Thymus (tissue), 11 donors: ENCODE measurements around the gene SFTPA1. TPM values are rescaled to one million over a fixed set of nuclear protein-coding genes. Genes with fewer than 3 reads are reported as not detected.
"Not testable (repeated sequence)": the region's sequence is repeated elsewhere in the genome, so short reads cannot be mapped to it uniquely, and the experiment has no call there.

Experiments used
- DNase-seq, 9 donors: peaks; one replicate each; pipeline ENCODE4 v3.0.0-alpha.2; 2013; ENCODE audit warnings: low spot score in 9 of 9, low read depth in 6 of 9, missing footprints in 1 of 9
- H3K27ac ChIP-seq, 2 donors: one replicate each; pipeline ENCODE4 v1.5.1; 2013; ENCODE audit warnings: control low read depth in 1 of 2, low read depth in 1 of 2, low read length in 1 of 2, mild to moderate bottlenecking in 1 of 2, moderate library complexity in 1 of 2
- H3K27me3 ChIP-seq, 2 donors: one replicate each; pipeline ENCODE4 v1.5.1; 2013; ENCODE audit warnings: low read length in 1 of 2; ENCODE audit not compliant: control insufficient read depth in 2 of 2, insufficient read depth in 1 of 2
- H3K36me3 ChIP-seq, 2 donors: one replicate each; pipeline ENCODE4 v1.5.1; 2013; ENCODE audit warnings: low read length in 1 of 2, mild to moderate bottlenecking in 1 of 2, moderate library complexity in 1 of 2; ENCODE audit not compliant: control insufficient read depth in 2 of 2, insufficient read depth in 2 of 2
- H3K4me1 ChIP-seq, 2 donors: one replicate each; pipeline ENCODE4 v1.5.1; 2013; ENCODE audit warnings: low read length in 2 of 2; ENCODE audit not compliant: control insufficient read depth in 2 of 2, insufficient read depth in 2 of 2
- H3K4me3 ChIP-seq, 2 donors: one replicate each; pipeline ENCODE4 v1.5.1; 2013; ENCODE audit warnings: low read length in 2 of 2, control low read depth in 1 of 2, mild to moderate bottlenecking in 1 of 2
- H3K9me3 ChIP-seq, 2 donors: one replicate each; pipeline ENCODE4 v1.5.1; 2013; ENCODE audit warnings: low read length in 1 of 2, mild to moderate bottlenecking in 1 of 2; ENCODE audit not compliant: control insufficient read depth in 2 of 2, insufficient read depth in 1 of 2
- WGBS: extraction: QIAGEN DNeasy Blood & Tissue Kit; methylation state at CpG from one replicate; pipeline ENCODE4 v1.1.7; 2013; 5-methylcytosine and 5-hydroxymethylcytosine counted together
- polyA plus RNA-seq: library from polyadenylated mRNA; stranded (reverse); fragments of 200-250 nt; gene quantifications from one replicate; pipeline ENCODE4 v1.2.3, GENCODE V29; 2013
- total RNA-seq: library from RNA; stranded (reverse); fragments of 120-200 nt; gene quantifications from one replicate; pipeline ENCODE4 v1.2.4, GENCODE V29; 2013
- donor health status: healthy.

The SFTPA1 gene
- total and polyA plus RNA-seq, 2 donors = 1.4 to 6.4 TPM

DNA sequence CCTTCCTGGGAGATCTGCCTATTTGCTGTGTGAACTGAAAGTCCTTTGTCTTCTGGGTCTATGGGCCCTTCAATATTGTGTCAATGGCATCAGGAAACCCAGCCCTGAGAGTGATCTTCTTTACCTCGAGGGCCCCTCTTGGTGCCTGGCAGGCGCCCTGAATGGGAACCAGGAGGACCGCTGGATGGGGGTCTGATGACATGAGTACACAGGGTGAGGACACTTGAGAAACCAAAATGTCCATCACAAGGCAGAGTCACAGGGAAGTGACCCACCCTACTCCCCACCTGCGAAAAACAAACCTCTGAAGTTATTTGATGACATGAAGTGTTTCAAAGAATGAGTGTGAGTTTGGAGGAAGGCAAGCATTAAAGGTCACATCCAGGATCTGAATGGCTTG is 17.3 kb downstream of the SFTPA1 start:
- Histone ChIP-seq H3K36me3 (no peaks in the 10 kb centered on the region), H3K27me3 (no peaks in the 10 kb centered on the region), H3K9me3 (no peaks in the 10 kb centered on the region), H3K4me1 (no peaks in the 10 kb centered on the region), H3K27ac (no peak overlapping the region), H3K4me3 (no peak overlapping the region)
- DNase-seq = no peak
- 96% methylated on average over 4 of the region's 4 CpGs for WGBS

DNA sequence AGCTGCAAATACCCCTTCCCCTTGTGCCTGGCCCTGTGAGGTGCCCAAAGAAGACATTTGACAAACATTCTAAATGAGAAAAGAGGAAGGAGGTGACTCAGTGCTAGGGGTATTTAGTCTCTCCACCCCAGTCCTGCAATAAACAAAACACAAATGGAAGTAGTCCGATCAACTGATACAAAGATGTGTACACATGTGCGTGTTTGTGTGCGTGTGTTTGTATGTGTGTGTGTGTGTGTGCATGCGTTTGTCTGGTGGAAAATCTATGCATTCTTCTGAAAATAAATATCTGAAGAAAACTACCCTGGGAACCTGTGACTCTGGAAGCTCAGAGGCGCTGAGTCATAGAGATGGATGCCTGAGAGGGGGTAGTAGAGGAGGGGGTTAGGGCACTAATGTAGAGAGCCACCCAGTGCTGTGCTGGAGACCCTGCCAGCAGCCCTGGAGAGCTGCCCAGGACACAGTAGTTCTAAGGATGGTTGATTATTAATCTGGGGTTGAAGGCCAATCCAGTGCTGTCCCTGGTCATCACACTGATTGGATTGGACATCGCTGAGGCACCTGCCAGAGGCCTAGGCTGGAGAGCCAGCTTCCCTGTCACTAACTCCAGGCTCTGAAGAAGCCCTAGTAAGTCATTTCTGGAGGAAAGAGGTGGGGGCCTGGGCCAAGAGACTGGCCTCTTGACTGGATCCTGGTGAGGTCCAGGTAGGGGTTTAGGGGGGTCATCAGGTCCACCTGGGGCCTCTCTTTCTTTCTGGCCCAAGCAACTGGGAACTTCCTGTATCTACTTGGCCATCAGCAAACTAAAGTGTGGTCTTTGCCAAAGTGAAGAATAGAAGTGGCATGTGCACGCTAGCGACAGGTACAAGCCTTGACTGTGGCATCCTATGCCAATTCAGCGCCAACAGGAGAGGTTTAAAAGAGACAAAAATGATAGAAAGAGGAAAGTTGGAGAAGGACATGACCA is 18.5 kb downstream of the SFTPA1 start:
- Histone ChIP-seq H3K27ac (no peak overlapping the region), H3K4me3 (no peak overlapping the region), H3K9me3 (no peaks in the 10 kb centered on the region), H3K27me3 (no peaks in the 10 kb centered on the region), H3K36me3 (no peaks in the 10 kb centered on the region), H3K4me1 (no peaks in the 10 kb centered on the region)
- 97% methylated on average over 9 of the region's 9 CpGs for WGBS
- no peak for DNase-seq

DNA sequence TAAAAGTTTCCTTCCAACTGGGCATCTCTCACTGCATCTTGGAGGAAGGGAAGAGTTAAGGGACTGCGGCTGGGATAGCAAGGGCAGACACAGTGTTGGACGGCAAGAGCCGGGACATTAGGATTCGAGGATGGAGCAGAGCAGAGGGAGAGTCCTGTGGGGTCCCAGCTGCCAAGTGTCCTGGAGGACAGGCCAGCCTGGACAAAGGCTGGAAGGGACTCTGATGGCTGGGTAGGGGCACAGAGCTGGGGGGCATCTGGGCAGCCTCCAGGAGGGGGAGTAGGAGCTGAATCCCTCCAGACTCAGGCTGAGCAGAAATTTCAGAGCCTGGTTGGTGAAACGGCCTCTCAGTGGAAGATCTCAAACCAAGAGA is 19.2 kb downstream of the SFTPA1 start:
- H3K4me1 ChIP-seq = no peaks in the 10 kb centered on the region
- H3K27me3 ChIP-seq = no peaks in the 10 kb centered on the region
- no peaks in the 10 kb centered on the region for H3K9me3 ChIP-seq
- no peaks in the 10 kb centered on the region for H3K36me3 ChIP-seq
- H3K4me3 ChIP-seq = no peak overlapping the region
- no peak overlapping the region for H3K27ac ChIP-seq
- 96% methylated on average over 5 of the region's 5 CpGs for WGBS
- DNase-seq = no peak

DNA sequence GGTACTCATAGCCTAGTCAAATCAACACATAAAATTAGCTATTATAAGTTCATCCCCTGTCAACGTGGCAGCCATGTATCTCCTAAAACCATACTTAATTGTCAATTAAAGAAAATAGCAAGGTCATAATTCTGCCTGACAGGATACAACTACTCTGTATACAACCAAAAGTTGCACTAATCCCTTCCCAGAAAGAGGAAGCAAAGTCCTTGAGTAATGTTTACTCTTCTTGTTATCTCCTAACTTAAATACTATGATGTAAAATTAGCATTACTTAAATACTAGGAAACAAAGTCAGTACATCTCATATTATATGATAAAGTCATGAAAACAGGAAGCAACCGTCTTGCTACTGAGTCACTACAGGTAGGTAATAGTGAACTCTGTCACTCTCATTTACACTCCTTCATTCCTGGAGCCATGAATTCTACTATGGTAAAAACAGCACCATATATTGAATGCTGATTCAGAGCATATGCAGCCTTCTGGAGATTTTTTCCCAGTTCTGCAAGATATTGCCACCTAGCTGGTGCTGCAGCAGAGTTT is 26.0 kb downstream of the SFTPA1 start:
- 93% methylated on average over 2 of the region's 2 CpGs for WGBS
- not testable (repeated sequence) for H3K9me3 ChIP-seq, H3K4me1 ChIP-seq, H3K27ac ChIP-seq, H3K4me3 ChIP-seq, H3K27me3 ChIP-seq, DNase-seq, H3K36me3 ChIP-seq

DNA sequence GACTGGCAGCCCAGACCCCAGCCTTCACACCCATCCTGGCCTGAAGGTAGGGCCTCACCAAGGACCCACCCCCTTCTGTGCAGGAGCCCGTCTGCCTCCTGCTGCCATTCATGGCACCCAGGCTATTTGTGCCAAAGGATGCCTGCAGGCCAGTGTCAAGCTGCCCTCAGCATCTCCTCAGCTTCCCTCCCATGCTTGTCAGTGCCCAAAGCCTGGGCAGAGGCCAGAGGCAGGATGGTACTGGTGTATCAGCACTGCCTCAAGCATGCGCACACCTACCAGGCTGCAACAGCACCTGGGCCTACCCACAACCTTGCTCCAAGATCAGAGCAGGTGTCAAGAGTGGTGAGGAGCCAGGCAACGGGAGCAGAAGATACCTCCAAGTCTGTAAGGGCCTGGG is 27.6 kb downstream of the SFTPA1 start:
- DNase-seq = no peak
- H3K36me3 ChIP-seq = no peaks in the 10 kb centered on the region
- no peaks in the 10 kb centered on the region for H3K27me3 ChIP-seq
- H3K9me3 ChIP-seq = no peaks in the 10 kb centered on the region
- no peak overlapping the region for H3K27ac ChIP-seq
- no peaks in the 10 kb centered on the region for H3K4me1 ChIP-seq
- H3K4me3 ChIP-seq = no peak overlapping the region
- 96% methylated on average over 3 of the region's 3 CpGs for WGBS

DNA sequence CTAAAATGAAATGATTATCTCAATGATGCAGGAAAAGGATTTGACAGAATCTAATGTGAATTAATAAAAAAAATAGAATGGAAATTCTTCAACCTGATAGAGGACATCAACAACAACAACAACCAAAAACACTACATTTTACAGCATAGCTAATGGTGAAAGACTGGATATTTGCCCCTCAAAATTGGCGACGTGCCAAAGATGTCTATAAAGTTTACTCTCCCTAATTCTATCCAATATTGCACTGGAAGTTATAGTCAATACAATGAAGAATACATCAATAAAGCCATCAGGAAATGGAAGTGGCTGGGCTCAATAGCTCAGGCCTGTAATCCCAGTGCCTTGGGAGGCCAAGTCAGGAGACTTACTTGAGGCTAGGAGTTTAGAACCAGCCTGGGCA is 42.0 kb downstream of the SFTPA1 start:
- 98% methylated on average over 2 of the region's 2 CpGs for WGBS
- H3K4me3 ChIP-seq, H3K27me3 ChIP-seq, DNase-seq, H3K9me3 ChIP-seq, H3K27ac ChIP-seq, H3K36me3 ChIP-seq, H3K4me1 ChIP-seq: not testable (repeated sequence)

DNA sequence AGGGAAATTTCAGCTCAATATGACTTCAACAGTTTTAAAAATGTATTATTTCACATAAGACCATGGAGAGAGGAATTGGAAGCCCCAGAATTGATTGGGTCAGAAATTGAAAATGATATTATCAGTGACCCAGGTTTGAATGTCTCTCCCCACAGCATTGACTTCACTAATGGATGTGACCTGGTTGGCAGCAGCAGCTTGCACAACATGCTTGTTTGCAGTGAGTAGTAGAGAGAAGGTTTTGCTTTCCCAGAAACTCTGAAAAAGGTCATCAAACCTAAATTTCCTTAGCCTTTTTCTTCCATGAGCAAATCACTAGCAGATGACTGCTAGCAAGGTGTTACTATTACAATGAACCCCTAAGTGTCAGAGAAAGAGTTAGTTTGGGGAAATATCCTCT is 52.5 kb downstream of the SFTPA1 start:
- not testable (repeated sequence) for H3K27ac ChIP-seq, H3K9me3 ChIP-seq, H3K4me3 ChIP-seq, H3K4me1 ChIP-seq, H3K27me3 ChIP-seq, H3K36me3 ChIP-seq, DNase-seq

DNA sequence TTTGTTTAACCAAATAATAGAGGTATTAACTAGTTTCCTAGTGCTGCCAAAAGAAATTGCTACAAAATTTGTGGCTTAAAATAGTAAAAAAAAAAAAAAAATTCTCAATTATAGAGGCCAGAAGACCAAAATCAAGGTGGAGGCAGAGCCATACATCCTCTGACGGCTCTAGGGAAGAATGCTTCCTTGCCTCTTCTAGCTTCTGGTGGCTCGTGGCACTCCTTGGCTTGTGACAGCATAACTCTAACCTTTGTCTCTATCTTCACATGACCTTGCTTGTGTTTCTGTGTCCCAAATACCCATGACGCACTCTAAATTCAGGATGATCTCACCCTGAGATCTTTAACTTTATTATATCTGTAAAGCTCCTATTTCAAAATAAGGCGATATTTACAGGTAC is 53.9 kb downstream of the SFTPA1 start:
- not testable (repeated sequence) for H3K27ac ChIP-seq, H3K27me3 ChIP-seq, H3K9me3 ChIP-seq, H3K36me3 ChIP-seq, DNase-seq, H3K4me1 ChIP-seq, H3K4me3 ChIP-seq
- 64% methylated on average over 3 of the region's 4 CpGs for WGBS
